HepG2 (cell line): Measurements from ENCODE around the gene HAUS5. TPM values are rescaled to one million over a fixed set of nuclear protein-coding genes. Genes with fewer than 3 reads are reported as not detected.

Source experiments
- MED8 ChIP-seq: sonication (generic); formaldehyde crosslinking; IDR thresholded peaks from 2 replicates; pipeline ENCODE4 v1.8.1; 2023; ENCODE audit warnings: mild to moderate bottlenecking, missing genetic modification reagents; ENCODE audit not compliant: insufficient replicate concordance
- MTA3 ChIP-seq: sonication (generic); formaldehyde crosslinking; IDR thresholded peaks from 2 replicates; pipeline ENCODE4 v1.4.0; 2020; ENCODE audit warnings: missing genetic modification reagents
- NFATC3 ChIP-seq: sonication (generic); formaldehyde crosslinking; IDR thresholded peaks from 2 replicates; pipeline ENCODE4 v1.5.1; 2020; ENCODE audit warnings: mild to moderate bottlenecking, missing genetic modification reagents
- RBM39 ChIP-seq: fragments of 200-400 bp; formaldehyde crosslinking; IDR thresholded peaks from one replicate; pipeline ENCODE4 v1.6.1; 2018; ENCODE audit warnings: antibody characterized with exemption, mild to moderate bottlenecking, low read depth, low read length; ENCODE audit not compliant: poor library complexity, severe bottlenecking
- SIX1 ChIP-seq: sonication (generic); formaldehyde crosslinking; IDR thresholded peaks from 2 replicates; pipeline ENCODE4 v1.4.0; 2020; ENCODE audit warnings: missing genetic modification reagents, borderline replicate concordance
- SRSF4 ChIP-seq: fragments of 200-400 bp; formaldehyde crosslinking; IDR thresholded peaks from one replicate; pipeline ENCODE4 v1.6.1; 2018; ENCODE audit warnings: mild to moderate bottlenecking, low read depth, low read length, moderate library complexity; ENCODE audit not compliant: poor library complexity, severe bottlenecking
- TSC22D2 ChIP-seq: sonication (generic); formaldehyde crosslinking; IDR thresholded peaks from 2 replicates; pipeline ENCODE4 v1.5.1; 2020; ENCODE audit warnings: missing genetic modification reagents, mild to moderate bottlenecking, borderline replicate concordance
- U2AF2 ChIP-seq: fragments of 200-400 bp; formaldehyde crosslinking; IDR thresholded peaks from 2 replicates; pipeline ENCODE4 v1.6.1; 2017; ENCODE audit warnings: low read depth, mild to moderate bottlenecking, low read length
- ZNF251 ChIP-seq: sonication (generic); formaldehyde crosslinking; IDR thresholded peaks from 2 replicates; pipeline ENCODE4 v1.9.0; 2021; ENCODE audit warnings: mild to moderate bottlenecking, missing genetic modification reagents
- ZNF552 ChIP-seq: sonication (generic); formaldehyde crosslinking; IDR thresholded peaks from 2 replicates; pipeline ENCODE4 v1.9.0; 2022; ENCODE audit warnings: missing genetic modification reagents, mild to moderate bottlenecking, borderline replicate concordance
- ZNF660 ChIP-seq: sonication (generic); formaldehyde crosslinking; IDR thresholded peaks from 2 replicates; pipeline ENCODE4 v1.5.1; 2020; ENCODE audit warnings: mild to moderate bottlenecking, low read depth, missing genetic modification reagents, borderline replicate concordance
- ZNF674 ChIP-seq: sonication (generic); formaldehyde crosslinking; IDR thresholded peaks from 2 replicates; pipeline ENCODE4 v1.5.0; 2020; ENCODE audit warnings: low read depth, mild to moderate bottlenecking, missing genetic modification reagents
- ZNF737 ChIP-seq: sonication (generic); formaldehyde crosslinking; IDR thresholded peaks from 2 replicates; pipeline ENCODE4 v1.5.0; 2020; ENCODE audit warnings: missing genetic modification reagents, mild to moderate bottlenecking, borderline replicate concordance
- ZNF777 ChIP-seq: sonication (generic); formaldehyde crosslinking; IDR thresholded peaks from 2 replicates; pipeline ENCODE4 v1.4.0; 2020; ENCODE audit warnings: missing genetic modification reagents
- polyA plus RNA-seq, 8 experiments: library from polyadenylated mRNA; depleted of rRNA in 3 of 8; stranded (reverse) in 7 of 8; unstranded in 1 of 8; fragments of >200 nt; fragmentation: Illumina TruSeq in 4 of 8; extraction: Trizol in 4 of 8; gene quantifications; 2 replicates each; pipeline versions ENCODE4 v1.2.1 to v1.2.3, GENCODE V29; 2011 to 2016; ENCODE audit warnings: low read depth in 4 of 8, missing spikeins in 1 of 8, mixed read lengths in 1 of 8; ENCODE audit not compliant: insufficient read depth in 1 of 8
- total RNA-seq, 5 experiments: library from RNA; depleted of rRNA; stranded (reverse); fragments of >200 nt; fragmentation: Illumina TruSeq; extraction: Trizol; gene quantifications; 2 replicates each; pipeline ENCODE4 v1.2.3, GENCODE V29; 2016; ENCODE audit warnings: low read depth in 1 of 5
- TF ChIP-seq, protein P1 (sequence below): sonication (generic); formaldehyde crosslinking; IDR thresholded peaks from 2 replicates; pipeline ENCODE4 v1.4.0; 2020; ENCODE audit warnings: missing genetic modification reagents
- TF ChIP-seq, protein P2 (sequence below): sonication (generic); formaldehyde crosslinking; IDR thresholded peaks from 2 replicates; pipeline ENCODE4 v1.4.0; 2020; ENCODE audit warnings: missing genetic modification reagents
- TF ChIP-seq, protein P3 (sequence below): sonication (generic); formaldehyde crosslinking; IDR thresholded peaks from 2 replicates; pipeline ENCODE4 v1.5.1; 2020; ENCODE audit warnings: missing genetic modification reagents, mild to moderate bottlenecking, borderline replicate concordance
- TF ChIP-seq, protein P4 (sequence below): IDR thresholded peaks from 2 replicates; pipeline ENCODE4 v1.6.1; 2016; ENCODE audit warnings: mild to moderate bottlenecking, missing biosample characterization, missing genetic modification reagents
- TF ChIP-seq, protein P5 (sequence below): sonication (generic); formaldehyde crosslinking; IDR thresholded peaks from 2 replicates; pipeline ENCODE4 v1.4.0; 2020; ENCODE audit warnings: missing genetic modification reagents

Gene HAUS5
- total and polyA plus RNA-seq, 2 of the 13 experiments (the other 11 are each of a cell fraction or from before 2014, with no cell fraction given) = 10.3 to 17.7 TPM

DNA sequence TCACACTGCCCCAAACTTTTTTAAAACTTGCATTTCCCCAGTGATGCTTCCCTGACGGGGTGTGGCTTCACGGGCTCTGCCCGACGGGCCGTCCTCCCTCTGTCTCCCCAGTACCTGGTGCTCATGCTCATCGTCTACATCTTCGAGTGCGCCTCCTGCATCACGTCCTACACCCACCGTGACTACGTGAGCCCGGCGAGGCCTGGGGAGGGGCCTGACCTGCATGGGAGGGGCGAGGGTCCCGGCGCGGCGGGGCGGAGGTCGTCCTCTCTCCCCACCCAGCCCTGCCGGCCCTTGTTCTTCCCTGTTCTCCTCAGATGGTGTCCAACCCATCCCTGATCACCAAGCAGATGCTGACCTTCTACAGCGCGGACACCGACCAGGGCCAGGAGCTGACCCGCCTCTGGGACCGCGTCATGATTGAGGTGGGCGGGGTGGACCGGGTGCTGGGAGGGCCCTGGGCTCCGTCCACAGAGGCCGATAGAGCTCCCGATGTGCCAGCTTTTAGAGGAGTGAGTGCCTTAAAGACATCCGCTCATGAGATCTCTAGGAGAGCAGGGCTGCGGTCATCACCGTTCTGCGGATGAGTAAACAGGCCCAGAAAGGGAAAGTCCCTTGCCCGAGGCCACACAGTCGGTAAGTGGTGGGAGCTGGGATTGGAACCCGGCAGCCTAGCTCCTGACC lies 60.7 kb downstream of the HAUS5 start (continued):
- TF ChIP-seq, protein P1, sequence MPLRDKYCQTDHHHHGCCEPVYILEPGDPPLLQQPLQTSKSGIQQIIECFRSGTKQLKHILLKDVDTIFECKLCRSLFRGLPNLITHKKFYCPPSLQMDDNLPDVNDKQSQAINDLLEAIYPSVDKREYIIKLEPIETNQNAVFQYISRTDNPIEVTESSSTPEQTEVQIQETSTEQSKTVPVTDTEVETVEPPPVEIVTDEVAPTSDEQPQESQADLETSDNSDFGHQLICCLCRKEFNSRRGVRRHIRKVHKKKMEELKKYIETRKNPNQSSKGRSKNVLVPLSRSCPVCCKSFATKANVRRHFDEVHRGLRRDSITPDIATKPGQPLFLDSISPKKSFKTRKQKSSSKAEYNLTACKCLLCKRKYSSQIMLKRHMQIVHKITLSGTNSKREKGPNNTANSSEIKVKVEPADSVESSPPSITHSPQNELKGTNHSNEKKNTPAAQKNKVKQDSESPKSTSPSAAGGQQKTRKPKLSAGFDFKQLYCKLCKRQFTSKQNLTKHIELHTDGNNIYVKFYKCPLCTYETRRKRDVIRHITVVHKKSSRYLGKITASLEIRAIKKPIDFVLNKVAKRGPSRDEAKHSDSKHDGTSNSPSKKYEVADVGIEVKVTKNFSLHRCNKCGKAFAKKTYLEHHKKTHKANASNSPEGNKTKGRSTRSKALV (CRISPR knock-in tag) = no peak
- TF ChIP-seq ZNF552 (CRISPR knock-in tag) (no peak), ZNF737 (CRISPR knock-in tag) (no peak), SIX1 (no peak), RBM39 (no peak), SRSF4 (no peak), NFATC3 (CRISPR knock-in tag) (no peak), ZNF251 (CRISPR knock-in tag) (no peak), TSC22D2 (CRISPR knock-in tag) (no peak), U2AF2 (no peak), MTA3 (CRISPR knock-in tag) (no peak), ZNF674 (CRISPR knock-in tag) (no peak), ZNF777 (CRISPR knock-in tag) (peak; percentile 78), MED8 (CRISPR knock-in tag) (no peak), ZNF660 (CRISPR knock-in tag) (no peak)
- TF ChIP-seq, protein P2, sequence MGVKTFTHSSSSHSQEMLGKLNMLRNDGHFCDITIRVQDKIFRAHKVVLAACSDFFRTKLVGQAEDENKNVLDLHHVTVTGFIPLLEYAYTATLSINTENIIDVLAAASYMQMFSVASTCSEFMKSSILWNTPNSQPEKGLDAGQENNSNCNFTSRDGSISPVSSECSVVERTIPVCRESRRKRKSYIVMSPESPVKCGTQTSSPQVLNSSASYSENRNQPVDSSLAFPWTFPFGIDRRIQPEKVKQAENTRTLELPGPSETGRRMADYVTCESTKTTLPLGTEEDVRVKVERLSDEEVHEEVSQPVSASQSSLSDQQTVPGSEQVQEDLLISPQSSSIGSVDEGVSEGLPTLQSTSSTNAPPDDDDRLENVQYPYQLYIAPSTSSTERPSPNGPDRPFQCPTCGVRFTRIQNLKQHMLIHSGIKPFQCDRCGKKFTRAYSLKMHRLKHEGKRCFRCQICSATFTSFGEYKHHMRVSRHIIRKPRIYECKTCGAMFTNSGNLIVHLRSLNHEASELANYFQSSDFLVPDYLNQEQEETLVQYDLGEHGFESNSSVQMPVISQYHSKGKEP = no peak
- TF ChIP-seq, protein P3, sequence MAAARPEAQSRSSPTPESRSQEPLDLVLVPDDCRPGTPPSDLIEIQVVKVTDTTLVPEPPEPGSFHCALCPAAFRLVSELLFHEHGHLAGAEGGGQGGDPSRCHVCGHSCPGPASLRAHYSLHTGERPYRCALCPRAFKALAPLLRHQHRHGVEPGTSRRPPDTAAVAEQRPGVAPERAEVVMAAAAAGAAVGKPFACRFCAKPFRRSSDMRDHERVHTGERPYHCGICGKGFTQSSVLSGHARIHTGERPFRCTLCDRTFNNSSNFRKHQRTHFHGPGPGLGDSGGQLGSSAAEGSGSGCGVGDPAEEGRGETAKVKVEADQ (CRISPR knock-in tag) = no peak
- TF ChIP-seq, protein P4, sequence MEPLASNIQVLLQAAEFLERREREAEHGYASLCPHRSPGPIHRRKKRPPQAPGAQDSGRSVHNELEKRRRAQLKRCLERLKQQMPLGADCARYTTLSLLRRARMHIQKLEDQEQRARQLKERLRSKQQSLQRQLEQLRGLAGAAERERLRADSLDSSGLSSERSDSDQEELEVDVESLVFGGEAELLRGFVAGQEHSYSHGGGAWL = peak; percentile 48; the same call in 1 of the 2 replicates
- TF ChIP-seq, protein P5, sequence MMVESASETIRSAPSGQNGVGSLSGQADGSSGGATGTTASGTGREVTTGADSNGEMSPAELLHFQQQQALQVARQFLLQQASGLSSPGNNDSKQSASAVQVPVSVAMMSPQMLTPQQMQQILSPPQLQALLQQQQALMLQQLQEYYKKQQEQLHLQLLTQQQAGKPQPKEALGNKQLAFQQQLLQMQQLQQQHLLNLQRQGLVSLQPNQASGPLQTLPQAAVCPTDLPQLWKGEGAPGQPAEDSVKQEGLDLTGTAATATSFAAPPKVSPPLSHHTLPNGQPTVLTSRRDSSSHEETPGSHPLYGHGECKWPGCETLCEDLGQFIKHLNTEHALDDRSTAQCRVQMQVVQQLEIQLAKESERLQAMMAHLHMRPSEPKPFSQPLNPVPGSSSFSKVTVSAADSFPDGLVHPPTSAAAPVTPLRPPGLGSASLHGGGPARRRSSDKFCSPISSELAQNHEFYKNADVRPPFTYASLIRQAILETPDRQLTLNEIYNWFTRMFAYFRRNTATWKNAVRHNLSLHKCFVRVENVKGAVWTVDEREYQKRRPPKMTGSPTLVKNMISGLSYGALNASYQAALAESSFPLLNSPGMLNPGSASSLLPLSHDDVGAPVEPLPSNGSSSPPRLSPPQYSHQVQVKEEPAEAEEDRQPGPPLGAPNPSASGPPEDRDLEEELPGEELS (CRISPR knock-in tag) = no peak
